ENCODE results near the gene LYST. TPM values are rescaled to one million over a fixed set of nuclear protein-coding genes. Genes with fewer than 3 reads are reported as not detected.

LYST gene
- total and polyA plus RNA-seq, 8 donors, result 1.7 to 95.6 (median 17.9) TPM

DNA sequence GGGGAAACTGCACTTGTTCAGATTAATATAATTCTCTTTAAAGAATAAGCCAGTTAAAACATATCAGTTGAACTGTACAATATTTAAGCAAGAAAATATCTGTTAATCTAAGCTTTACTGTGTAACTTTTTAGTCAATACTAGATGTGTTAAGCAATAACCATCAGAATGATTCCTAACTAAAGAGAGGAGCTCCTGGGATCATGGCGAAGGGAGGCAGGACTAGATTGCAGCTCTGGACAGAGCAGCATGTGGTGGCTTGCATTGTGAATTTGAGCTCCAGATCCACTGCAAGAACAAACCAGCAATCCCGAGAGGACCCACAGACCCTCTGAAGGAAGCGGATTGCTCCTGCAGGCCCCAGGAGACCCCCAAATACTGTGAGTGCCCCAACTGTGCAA is 21.9 kb downstream of the LYST start:
- intact Hi-C loops (cut with DNase I; ENCODE audit: low total_unique reads), result no loop called here
- Histone ChIP-seq H3K9me3 (no peaks in the 10 kb centered on the region), H3K4me1 (peaks cover 10 to 63% (median 32%) of the 10 kb centered on the region in 4 donors), H3K27ac (peak overlapping the region in 1 of 5 donors; percentile 51), H3K4me3 (no peak overlapping the region), H3K36me3 (no peaks in the 10 kb centered on the region), H3K27me3 (no peaks in the 10 kb centered on the region)
- no peak for TF ChIP-seq POLR2AphosphoS5 (IDR thresholded peaks at IDR 0.05)
- no peak for TF ChIP-seq CTCF (IDR thresholded peaks at IDR 0.05)
- TF ChIP-seq POLR2A (IDR thresholded peaks at IDR 0.05), result no peak
- TF ChIP-seq EP300 (IDR thresholded peaks at IDR 0.05), result no peak
- no peak for DNase-seq
- WGBS, 5 donors, result 89 to 97% (median 92%) methylated on average over 3 of the region's 3 CpGs

DNA sequence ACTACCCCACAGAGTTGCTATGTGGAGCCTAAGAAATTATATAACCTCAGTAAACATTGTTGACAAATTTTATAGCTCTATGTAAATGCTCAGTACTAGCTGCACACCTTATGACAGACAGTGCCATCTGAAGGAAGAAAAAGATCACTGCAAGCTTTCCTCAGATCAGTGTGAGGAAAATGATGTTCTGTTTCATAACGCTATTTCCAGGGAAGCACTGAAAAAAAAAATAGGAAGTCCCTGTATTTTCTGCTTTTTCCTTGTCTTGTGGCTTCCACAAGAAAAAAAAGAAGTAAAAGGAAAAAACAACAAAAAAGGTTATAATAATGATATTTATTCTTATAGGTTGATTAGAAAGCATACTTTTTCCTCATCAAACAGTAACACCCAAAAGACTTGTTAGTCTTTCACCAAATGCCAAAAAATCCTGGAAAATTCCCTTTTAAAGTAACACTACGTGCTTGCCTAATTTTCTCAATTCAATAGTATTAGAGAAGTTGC is 23.2 kb downstream of the LYST start:
- intact Hi-C loops (cut with DNase I; ENCODE audit: low total_unique reads), result no loop called here
- H3K4me1 ChIP-seq, result peaks cover 10 to 57% (median 29%) of the 10 kb centered on the region in 4 donors
- 42 to 51% (median 49%) methylated on average over 2 of the region's 2 CpGs for WGBS, 5 donors
- peak in 1 of 2 donors; percentile 49 for DNase-seq
- TF ChIP-seq POLR2AphosphoS5 (IDR thresholded peaks at IDR 0.05), result no peak
- TF ChIP-seq CTCF (IDR thresholded peaks at IDR 0.05), result peak in 2 of 7 experiments; percentile 30 to 38
- TF ChIP-seq POLR2A (IDR thresholded peaks at IDR 0.05), result no peak
- TF ChIP-seq EP300 (IDR thresholded peaks at IDR 0.05), result no peak
- H3K27ac ChIP-seq, result no peak overlapping the region
- H3K9me3 ChIP-seq, result no peaks in the 10 kb centered on the region
- no peaks in the 10 kb centered on the region for H3K36me3 ChIP-seq
- H3K4me3 ChIP-seq, result no peak overlapping the region
- H3K27me3 ChIP-seq, result no peaks in the 10 kb centered on the region

DNA sequence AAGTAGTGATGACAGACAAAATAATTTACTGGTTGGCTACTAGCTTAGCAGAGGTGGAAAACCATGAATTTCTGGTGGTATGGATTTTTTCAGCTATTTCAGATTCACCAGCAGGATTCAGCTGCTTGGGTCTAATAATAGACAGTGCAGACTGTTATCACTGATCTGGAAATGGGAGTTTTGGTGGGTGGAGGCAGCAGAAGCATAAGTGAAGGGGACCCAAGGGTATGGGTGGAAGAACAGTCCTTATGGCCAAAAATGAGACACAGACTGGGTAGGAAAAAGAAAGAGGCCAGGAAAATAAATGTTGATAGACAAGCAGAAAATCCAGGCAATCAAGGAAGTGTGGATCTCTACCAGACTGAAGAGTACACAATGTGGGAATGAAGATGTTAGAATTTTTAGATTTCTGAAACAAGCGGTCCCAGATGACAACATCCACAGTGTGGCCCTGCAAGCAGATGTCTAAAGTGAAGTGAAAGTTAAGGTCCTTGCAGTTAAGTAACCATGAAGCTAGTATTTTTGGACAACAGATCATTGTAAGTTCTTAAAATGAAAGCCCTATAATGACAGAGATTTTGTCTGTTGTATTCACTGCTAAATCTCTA is 24.7 kb downstream of the LYST start:
- Histone ChIP-seq H3K27me3 (no peaks in the 10 kb centered on the region), H3K36me3 (no peaks in the 10 kb centered on the region), H3K27ac (no peak overlapping the region), H3K4me1 (peaks cover 10 to 60% (median 29%) of the 10 kb centered on the region in 4 donors), H3K9me3 (no peaks in the 10 kb centered on the region), H3K4me3 (no peak overlapping the region)
- no peak for DNase-seq
- intact Hi-C loops (cut with DNase I; ENCODE audit: low total_unique reads), result no loop called here
- 74 to 90% (median 82%) methylated on average over 1 of the region's 1 CpG for WGBS, 5 donors
- TF ChIP-seq CTCF (IDR thresholded peaks at IDR 0.05), result no peak
- TF ChIP-seq EP300 (IDR thresholded peaks at IDR 0.05), result no peak
- TF ChIP-seq POLR2A (IDR thresholded peaks at IDR 0.05), result no peak
- TF ChIP-seq POLR2AphosphoS5 (IDR thresholded peaks at IDR 0.05), result no peak

- no peak for DNase-seq
- 61 to 89% (median 78%) methylated on average over 1 of the region's 1 CpG for WGBS, 5 donors
- intact Hi-C loops (cut with DNase I; ENCODE audit: low total_unique reads), result no loop called here
- no peaks in the 10 kb centered on the region for H3K36me3 ChIP-seq
- no peak overlapping the region for H3K4me3 ChIP-seq
- no peaks in the 10 kb centered on the region for H3K27me3 ChIP-seq
- TF ChIP-seq POLR2A (IDR thresholded peaks at IDR 0.05) (no peak), CTCF (IDR thresholded peaks at IDR 0.05) (no peak), POLR2AphosphoS5 (IDR thresholded peaks at IDR 0.05) (no peak), EP300 (IDR thresholded peaks at IDR 0.05) (no peak)
- H3K27ac ChIP-seq, result no peak overlapping the region
- no peaks in the 10 kb centered on the region for H3K9me3 ChIP-seq
- H3K4me1 ChIP-seq, result peaks cover 11 to 54% (median 21%) of the 10 kb centered on the region in 4 donors
Measured at GRCh38 chr1:235838021-235838420, 28.7 kb downstream of the LYST start.

Measured in stomach (tissue), 9 donors.